SH-SY5Y (cell line): ENCODE measurements around the gene CFTR.

Experiments
- GATA2 ChIP-seq: IDR thresholded peaks from 2 replicates; pipeline ENCODE4 v1.6.1; 2011; ENCODE audit warnings: mild to moderate bottlenecking, low read depth, low read length
- GATA3 ChIP-seq: IDR thresholded peaks from 2 replicates; pipeline ENCODE4 v1.6.1; 2011; ENCODE audit warnings: low read depth, mild to moderate bottlenecking, low read length, moderate library complexity

DNA sequence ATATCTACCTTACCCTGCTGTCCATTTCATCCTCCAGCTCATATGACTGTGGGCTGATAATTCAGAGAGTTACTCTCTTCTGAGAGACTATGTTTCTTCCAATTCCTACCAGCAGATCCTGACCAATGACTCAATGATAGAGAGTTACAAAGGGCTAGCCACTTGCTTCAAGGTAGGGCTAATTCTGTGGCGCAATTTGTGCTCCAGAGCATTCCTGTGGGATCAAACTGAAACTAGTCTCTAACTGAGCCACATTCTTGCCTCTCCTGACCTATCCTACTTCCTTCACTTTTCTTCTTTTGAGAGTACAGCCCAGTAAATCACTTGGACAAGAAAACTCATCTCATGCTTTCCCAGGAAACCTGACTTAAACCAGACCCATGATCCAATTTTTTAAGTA is 34.6 kb upstream of the CFTR start:
- no peak for TF ChIP-seq GATA3
- no peak for TF ChIP-seq GATA2
